Neural progenitor cell (in vitro differentiated cells): ENCODE data around the gene OR8D2.

Experiments
- CTCF ChIP-seq: fragments of 200-600 bp; sonication (generic); IDR thresholded peaks from 2 replicates; pipeline ENCODE4 v1.5.1; 2017; ENCODE audit warnings: antibody characterized with exemption, mild to moderate bottlenecking
- EZH2 ChIP-seq: fragments of 200-600 bp; sonication (generic); IDR thresholded peaks from 2 replicates; pipeline ENCODE4 v1.6.1; 2017; ENCODE audit warnings: antibody characterized with exemption, mild to moderate bottlenecking, moderate library complexity

GRCh38 chr11:124294687-124295086, 25.3 kb downstream of the OR8D2 start:
- TF ChIP-seq EZH2: no peak
- no peak for TF ChIP-seq CTCF
